Measurements from ENCODE around the gene TKFC.

Gene TKFC

DNA sequence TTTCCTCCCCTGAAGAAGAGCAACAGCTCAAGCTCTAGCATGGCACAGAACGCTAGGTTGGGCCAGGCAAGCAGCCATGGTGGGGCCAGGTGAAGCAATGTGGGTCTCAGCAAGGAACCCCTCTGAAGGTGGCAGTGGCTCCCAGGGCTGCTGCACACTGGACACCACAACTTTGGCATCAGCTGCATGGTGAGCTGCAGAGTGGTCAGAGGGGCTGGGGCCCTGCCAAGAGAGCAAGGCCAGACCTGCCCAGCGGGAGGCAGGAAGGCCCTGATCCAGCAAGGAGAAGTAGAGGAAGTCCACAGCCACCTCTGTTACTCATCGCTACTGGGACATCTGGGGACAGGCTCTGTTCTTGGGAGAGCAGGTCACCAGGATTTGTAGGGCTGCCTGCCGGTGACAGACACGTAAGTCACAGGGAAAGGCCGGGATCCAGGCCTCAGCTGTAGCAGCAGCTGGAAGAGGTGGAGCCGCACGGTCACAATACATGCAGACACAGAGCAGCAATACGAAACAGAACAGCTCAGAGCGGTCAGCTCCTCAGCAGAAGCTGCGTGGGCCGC is 16.2 kb downstream of the TKFC start:
- H3K4me1 ChIP-seq (ENCODE audit: control insufficient read depth, insufficient read depth, low read length) = no peaks in the 10 kb centered on the region
- H3K4me3 ChIP-seq (ENCODE audit: low read depth, low read length) = no peak overlapping the region
- CTCF ChIA-PET = interaction anchor here (0.6 to 3.4 kb wide), 3 partner anchors 13 to 36 kb away, joined by 3 to 23 read pairs (median 12); no protein-coding TSS in a partner anchor
- H3K36me3 ChIP-seq (ENCODE audit: control insufficient read depth in 2 of 2, insufficient read depth in 1 of 2, low read length in 2 of 2) = peaks cover 0 to 84% of the 10 kb centered on the region in 2 experiments; a peak in 2 of 3 replicates
- TF ChIP-seq ZNF202 (tag by site-specific recombination; IDR thresholded peaks at IDR 0.05; ENCODE audit: borderline replicate concordance) (no peak), ZNF121 (tag by site-specific recombination; IDR thresholded peaks at IDR 0.05) (no peak), ZNF585B (tag by site-specific recombination; IDR thresholded peaks at IDR 0.05) (no peak), ZNF548 (tag by site-specific recombination; IDR thresholded peaks at IDR 0.05) (no peak), ZNF791 (tag by site-specific recombination; IDR thresholded peaks at IDR 0.05) (no peak), GLIS1 (tag by site-specific recombination; IDR thresholded peaks at IDR 0.05) (no peak), ZNF133 (tag by site-specific recombination; IDR thresholded peaks at IDR 0.05) (no peak), ZNF555 (tag by site-specific recombination; conservative IDR thresholded peaks at IDR 0.05) (no peak), ZNF2 (tag by site-specific recombination; IDR thresholded peaks at IDR 0.05) (no peak), ZNF184 (tag by site-specific recombination; IDR thresholded peaks at IDR 0.05) (no peak), SCRT1 (tag by site-specific recombination; IDR thresholded peaks at IDR 0.05; ENCODE audit: borderline replicate concordance) (no peak), HOXC10 (CRISPR knock-in tag; IDR thresholded peaks at IDR 0.05) (no peak), ZNF140 (tag by site-specific recombination; IDR thresholded peaks at IDR 0.05) (no peak), ZNF155 (tag by site-specific recombination; IDR thresholded peaks at IDR 0.05) (no peak)
- TF ChIP-seq, protein P1, sequence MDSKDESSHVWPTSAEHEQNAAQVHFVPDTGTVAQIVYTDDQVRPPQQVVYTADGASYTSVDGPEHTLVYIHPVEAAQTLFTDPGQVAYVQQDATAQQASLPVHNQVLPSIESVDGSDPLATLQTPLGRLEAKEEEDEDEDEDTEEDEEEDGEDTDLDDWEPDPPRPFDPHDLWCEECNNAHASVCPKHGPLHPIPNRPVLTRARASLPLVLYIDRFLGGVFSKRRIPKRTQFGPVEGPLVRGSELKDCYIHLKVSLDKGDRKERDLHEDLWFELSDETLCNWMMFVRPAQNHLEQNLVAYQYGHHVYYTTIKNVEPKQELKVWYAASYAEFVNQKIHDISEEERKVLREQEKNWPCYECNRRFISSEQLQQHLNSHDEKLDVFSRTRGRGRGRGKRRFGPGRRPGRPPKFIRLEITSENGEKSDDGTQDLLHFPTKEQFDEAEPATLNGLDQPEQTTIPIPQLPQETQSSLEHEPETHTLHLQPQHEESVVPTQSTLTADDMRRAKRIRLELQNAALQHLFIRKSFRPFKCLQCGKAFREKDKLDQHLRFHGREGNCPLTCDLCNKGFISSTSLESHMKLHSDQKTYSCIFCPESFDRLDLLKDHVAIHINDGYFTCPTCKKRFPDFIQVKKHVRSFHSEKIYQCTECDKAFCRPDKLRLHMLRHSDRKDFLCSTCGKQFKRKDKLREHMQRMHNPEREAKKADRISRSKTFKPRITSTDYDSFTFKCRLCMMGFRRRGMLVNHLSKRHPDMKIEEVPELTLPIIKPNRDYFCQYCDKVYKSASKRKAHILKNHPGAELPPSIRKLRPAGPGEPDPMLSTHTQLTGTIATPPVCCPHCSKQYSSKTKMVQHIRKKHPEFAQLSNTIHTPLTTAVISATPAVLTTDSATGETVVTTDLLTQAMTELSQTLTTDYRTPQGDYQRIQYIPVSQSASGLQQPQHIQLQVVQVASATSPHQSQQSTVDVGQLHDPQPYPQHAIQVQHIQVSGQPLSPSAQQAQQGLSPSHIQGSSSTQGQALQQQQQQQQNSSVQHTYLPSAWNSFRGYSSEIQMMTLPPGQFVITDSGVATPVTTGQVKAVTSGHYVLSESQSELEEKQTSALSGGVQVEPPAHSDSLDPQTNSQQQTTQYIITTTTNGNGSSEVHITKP (tag by site-specific recombination; IDR thresholded peaks at IDR 0.05) = no peak
- TF ChIP-seq, protein P2, sequence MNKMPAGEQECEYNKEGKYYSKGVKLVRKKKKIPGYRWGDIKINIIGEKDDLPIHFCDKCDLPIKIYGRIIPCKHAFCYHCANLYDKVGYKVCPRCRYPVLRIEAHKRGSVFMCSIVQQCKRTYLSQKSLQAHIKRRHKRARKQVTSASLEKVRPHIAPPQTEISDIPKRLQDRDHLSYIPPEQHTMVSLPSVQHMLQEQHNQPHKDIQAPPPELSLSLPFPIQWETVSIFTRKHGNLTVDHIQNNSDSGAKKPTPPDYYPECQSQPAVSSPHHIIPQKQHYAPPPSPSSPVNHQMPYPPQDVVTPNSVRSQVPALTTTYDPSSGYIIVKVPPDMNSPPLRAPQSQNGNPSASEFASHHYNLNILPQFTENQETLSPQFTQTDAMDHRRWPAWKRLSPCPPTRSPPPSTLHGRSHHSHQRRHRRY (tag by site-specific recombination; IDR thresholded peaks at IDR 0.05) = no peak
- TF ChIP-seq, protein P3, sequence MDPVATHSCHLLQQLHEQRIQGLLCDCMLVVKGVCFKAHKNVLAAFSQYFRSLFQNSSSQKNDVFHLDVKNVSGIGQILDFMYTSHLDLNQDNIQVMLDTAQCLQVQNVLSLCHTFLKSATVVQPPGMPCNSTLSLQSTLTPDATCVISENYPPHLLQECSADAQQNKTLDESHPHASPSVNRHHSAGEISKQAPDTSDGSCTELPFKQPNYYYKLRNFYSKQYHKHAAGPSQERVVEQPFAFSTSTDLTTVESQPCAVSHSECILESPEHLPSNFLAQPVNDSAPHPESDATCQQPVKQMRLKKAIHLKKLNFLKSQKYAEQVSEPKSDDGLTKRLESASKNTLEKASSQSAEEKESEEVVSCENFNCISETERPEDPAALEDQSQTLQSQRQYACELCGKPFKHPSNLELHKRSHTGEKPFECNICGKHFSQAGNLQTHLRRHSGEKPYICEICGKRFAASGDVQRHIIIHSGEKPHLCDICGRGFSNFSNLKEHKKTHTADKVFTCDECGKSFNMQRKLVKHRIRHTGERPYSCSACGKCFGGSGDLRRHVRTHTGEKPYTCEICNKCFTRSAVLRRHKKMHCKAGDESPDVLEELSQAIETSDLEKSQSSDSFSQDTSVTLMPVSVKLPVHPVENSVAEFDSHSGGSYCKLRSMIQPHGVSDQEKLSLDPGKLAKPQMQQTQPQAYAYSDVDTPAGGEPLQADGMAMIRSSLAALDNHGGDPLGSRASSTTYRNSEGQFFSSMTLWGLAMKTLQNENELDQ (tag by site-specific recombination; IDR thresholded peaks at IDR 0.05; ENCODE audit: low read depth) = no peak
- no peak overlapping the region for H3K27ac ChIP-seq (ENCODE audit: extremely low read depth, low read depth, low read length)
- no peaks in the 10 kb centered on the region for H3K9me3 ChIP-seq (ENCODE audit: control insufficient read depth, insufficient read depth, low read depth, low read length)
- POLR2A ChIA-PET = interaction anchor here (1.1 to 3.4 kb wide), 2 partner anchors 11 to 14 kb away, joined by 3 to 37 read pairs; partner anchors contain the start of genes CYB561A3 and TMEM138

DNA sequence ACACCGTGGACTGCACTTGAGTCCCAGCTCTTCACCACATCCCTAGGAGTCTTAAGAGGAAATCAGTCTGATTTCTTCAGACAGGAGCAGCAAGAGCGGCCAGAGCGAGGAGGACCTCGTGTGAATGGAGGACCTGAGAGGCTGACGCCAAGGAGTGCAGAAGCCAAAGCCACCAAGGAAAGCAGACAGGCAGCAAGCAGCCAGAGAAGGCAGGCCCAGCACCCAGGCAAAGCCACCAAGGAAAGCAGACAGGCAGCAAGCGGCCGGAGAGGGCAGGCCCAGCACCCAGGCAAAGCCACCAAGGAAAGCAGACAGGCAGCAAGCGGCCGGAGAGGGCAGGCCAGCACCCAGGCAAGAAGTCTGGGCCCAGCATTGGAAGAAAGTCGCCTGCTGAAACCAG is 16.9 kb downstream of the TKFC start:
- CTCF ChIA-PET = interaction anchor here (0.6 to 3.4 kb wide), 4 partner anchors 11 to 35 kb away, joined by 3 to 23 read pairs (median 8); no protein-coding TSS in a partner anchor
- POLR2A ChIA-PET = interaction anchor here (3.4 kb wide), 1 partner anchor 10 kb away, joined by 37 read pairs; the partner anchor contains the start of genes CYB561A3 and TMEM138
- TF ChIP-seq ZNF302 (tag by site-specific recombination; IDR thresholded peaks at IDR 0.05; ENCODE audit: low read depth) (no peak), OSR2 (tag by site-specific recombination; IDR thresholded peaks at IDR 0.05) (no peak), ZBTB21 (tag by site-specific recombination; IDR thresholded peaks at IDR 0.05) (no peak), SP3 (tag by site-specific recombination; IDR thresholded peaks at IDR 0.05) (no peak), MEIS1 (CRISPR knock-in tag; IDR thresholded peaks at IDR 0.05; ENCODE audit: borderline replicate concordance) (no peak)
- TF ChIP-seq, protein P4, sequence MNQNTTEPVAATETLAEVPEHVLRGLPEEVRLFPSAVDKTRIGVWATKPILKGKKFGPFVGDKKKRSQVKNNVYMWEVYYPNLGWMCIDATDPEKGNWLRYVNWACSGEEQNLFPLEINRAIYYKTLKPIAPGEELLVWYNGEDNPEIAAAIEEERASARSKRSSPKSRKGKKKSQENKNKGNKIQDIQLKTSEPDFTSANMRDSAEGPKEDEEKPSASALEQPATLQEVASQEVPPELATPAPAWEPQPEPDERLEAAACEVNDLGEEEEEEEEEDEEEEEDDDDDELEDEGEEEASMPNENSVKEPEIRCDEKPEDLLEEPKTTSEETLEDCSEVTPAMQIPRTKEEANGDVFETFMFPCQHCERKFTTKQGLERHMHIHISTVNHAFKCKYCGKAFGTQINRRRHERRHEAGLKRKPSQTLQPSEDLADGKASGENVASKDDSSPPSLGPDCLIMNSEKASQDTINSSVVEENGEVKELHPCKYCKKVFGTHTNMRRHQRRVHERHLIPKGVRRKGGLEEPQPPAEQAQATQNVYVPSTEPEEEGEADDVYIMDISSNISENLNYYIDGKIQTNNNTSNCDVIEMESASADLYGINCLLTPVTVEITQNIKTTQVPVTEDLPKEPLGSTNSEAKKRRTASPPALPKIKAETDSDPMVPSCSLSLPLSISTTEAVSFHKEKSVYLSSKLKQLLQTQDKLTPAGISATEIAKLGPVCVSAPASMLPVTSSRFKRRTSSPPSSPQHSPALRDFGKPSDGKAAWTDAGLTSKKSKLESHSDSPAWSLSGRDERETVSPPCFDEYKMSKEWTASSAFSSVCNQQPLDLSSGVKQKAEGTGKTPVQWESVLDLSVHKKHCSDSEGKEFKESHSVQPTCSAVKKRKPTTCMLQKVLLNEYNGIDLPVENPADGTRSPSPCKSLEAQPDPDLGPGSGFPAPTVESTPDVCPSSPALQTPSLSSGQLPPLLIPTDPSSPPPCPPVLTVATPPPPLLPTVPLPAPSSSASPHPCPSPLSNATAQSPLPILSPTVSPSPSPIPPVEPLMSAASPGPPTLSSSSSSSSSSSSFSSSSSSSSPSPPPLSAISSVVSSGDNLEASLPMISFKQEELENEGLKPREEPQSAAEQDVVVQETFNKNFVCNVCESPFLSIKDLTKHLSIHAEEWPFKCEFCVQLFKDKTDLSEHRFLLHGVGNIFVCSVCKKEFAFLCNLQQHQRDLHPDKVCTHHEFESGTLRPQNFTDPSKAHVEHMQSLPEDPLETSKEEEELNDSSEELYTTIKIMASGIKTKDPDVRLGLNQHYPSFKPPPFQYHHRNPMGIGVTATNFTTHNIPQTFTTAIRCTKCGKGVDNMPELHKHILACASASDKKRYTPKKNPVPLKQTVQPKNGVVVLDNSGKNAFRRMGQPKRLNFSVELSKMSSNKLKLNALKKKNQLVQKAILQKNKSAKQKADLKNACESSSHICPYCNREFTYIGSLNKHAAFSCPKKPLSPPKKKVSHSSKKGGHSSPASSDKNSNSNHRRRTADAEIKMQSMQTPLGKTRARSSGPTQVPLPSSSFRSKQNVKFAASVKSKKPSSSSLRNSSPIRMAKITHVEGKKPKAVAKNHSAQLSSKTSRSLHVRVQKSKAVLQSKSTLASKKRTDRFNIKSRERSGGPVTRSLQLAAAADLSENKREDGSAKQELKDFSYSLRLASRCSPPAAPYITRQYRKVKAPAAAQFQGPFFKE (tag by site-specific recombination; IDR thresholded peaks at IDR 0.05; ENCODE audit: borderline replicate concordance) = no peak

More for the DNA sequence above, 16.9 kb downstream of the TKFC start:
- H3K27ac ChIP-seq (ENCODE audit: extremely low read depth, low read depth, low read length) = no peak overlapping the region
- H3K4me3 ChIP-seq (ENCODE audit: low read depth, low read length) = no peak overlapping the region
- no peaks in the 10 kb centered on the region for H3K4me1 ChIP-seq (ENCODE audit: control insufficient read depth, insufficient read depth, low read length)
- no peaks in the 10 kb centered on the region for H3K9me3 ChIP-seq (ENCODE audit: control insufficient read depth, insufficient read depth, low read depth, low read length)
- peaks cover 0 to 79% of the 10 kb centered on the region in 2 experiments; a peak in 2 of 3 replicates for H3K36me3 ChIP-seq (ENCODE audit: control insufficient read depth in 2 of 2, insufficient read depth in 1 of 2, low read length in 2 of 2)

Measured in HEK293 (cell line).